KMS-11 (cell line): ENCODE data around the gene ACTR1A.

Experiments
- H2AFZ ChIP-seq: fragments of 200-600 bp; sonication (generic); 2 replicates; pipeline ENCODE4 v1.6.1; 2016; ENCODE audit warnings: antibody characterized with exemption, mixed run types, low read depth
- H3K27ac ChIP-seq: fragments of 200-600 bp; sonication (generic); 2 replicates; pipeline ENCODE4 v1.6.1; 2016; ENCODE audit warnings: mild to moderate bottlenecking, mixed run types
- H3K27me3 ChIP-seq: fragments of 200-600 bp; sonication (generic); 2 replicates; pipeline ENCODE4 v1.6.1; 2017; ENCODE audit warnings: mild to moderate bottlenecking, low read depth, mixed run types, moderate library complexity; ENCODE audit not compliant: insufficient read depth
- H3K36me3 ChIP-seq: fragments of 200-600 bp; sonication (generic); 2 replicates; pipeline ENCODE4 v1.6.1; 2017; ENCODE audit warnings: mild to moderate bottlenecking, mixed run types; ENCODE audit not compliant: insufficient read depth
- H3K4me1 ChIP-seq: fragments of 200-600 bp; sonication (generic); 2 replicates; pipeline ENCODE4 v1.6.1; 2016; ENCODE audit warnings: mild to moderate bottlenecking, low read depth, mixed run types; ENCODE audit not compliant: poor library complexity, severe bottlenecking
- H3K4me2 ChIP-seq: fragments of 200-600 bp; sonication (generic); 2 replicates; pipeline ENCODE4 v1.7.0; 2016; ENCODE audit warnings: mild to moderate bottlenecking, mixed run types
- H3K4me3 ChIP-seq: fragments of 200-600 bp; sonication (generic); IDR thresholded peaks from 2 replicates; pipeline ENCODE4 v1.6.1; 2017; ENCODE audit warnings: low read depth, low read length, mixed read lengths; ENCODE audit not compliant: insufficient read depth
- H3K79me2 ChIP-seq: fragments of 200-600 bp; sonication (generic); 2 replicates; pipeline ENCODE4 v1.6.1; 2016; ENCODE audit warnings: low read depth, mixed run types; ENCODE audit not compliant: insufficient read depth
- H3K9ac ChIP-seq: fragments of 200-600 bp; sonication (generic); 2 replicates; pipeline ENCODE4 v1.6.1; 2016; ENCODE audit warnings: mild to moderate bottlenecking, mixed run types
- H4K20me1 ChIP-seq: fragments of 200-600 bp; sonication (generic); 2 replicates; pipeline ENCODE4 v1.6.1; 2016; ENCODE audit warnings: mild to moderate bottlenecking, mixed run types; ENCODE audit not compliant: insufficient read depth
- CTCF ChIP-seq: fragments of 200-600 bp; sonication (generic); conservative IDR thresholded peaks from 2 replicates; pipeline ENCODE4 v1.6.1; 2017; ENCODE audit warnings: low read depth, mild to moderate bottlenecking, antibody characterized with exemption, low read length, moderate library complexity, mixed read lengths

The ACTR1A gene

DNA sequence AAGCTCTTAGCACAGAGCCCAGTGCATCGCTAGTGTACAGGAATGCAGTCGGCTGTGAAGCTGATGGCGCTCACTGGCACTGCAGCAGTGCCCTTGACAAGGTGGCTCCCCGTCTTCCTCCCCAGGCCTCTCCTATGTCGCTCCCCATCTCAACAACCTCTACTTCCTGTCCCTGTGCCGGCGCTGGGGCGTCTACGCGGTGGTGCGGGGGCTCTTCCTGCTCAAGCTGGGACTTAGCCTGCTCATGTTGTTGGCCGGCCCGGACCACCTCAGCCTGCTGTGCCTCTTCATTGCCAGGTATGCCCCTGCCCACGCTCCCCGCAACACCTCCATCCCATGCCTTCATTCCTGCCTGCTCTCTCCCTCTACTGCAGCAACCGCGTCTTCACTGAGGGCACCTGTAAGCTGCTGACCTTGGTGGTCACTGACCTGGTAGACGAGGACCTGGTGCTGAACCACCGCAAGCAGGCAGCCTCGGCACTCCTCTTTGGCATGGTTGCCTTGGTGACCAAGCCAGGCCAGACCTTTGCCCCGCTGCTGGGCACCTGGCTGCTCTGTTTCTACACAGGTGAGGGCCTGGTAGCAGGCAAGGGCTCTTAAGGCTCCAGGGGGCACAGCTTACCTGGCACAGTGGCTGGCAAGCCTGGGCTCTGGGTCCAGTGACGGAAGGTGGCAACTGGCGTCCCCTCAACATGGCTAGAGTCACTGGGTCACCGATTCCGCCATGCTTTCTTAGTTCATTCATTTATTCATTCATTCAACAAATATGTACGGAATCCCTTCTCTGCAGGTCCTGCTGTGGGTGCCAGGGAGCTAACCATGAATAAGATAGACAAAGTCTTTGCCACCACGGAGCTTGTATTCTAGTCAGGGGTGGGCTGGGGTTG lies 28.8 kb downstream of the ACTR1A start:
- H3K4me3 ChIP-seq = no peak overlapping the region
- H3K36me3 ChIP-seq = no peaks in the 10 kb centered on the region
- no peak overlapping the region for H3K4me2 ChIP-seq
- H3K27ac ChIP-seq = no peak overlapping the region
- H4K20me1 ChIP-seq = no peaks in the 10 kb centered on the region
- no peaks in the 10 kb centered on the region for H3K27me3 ChIP-seq
- no peak overlapping the region for H3K9ac ChIP-seq
- no peak overlapping the region for H2AFZ ChIP-seq
- TF ChIP-seq CTCF = no peak
- H3K4me1 ChIP-seq = peaks cover 16% of the 10 kb centered on the region
- H3K79me2 ChIP-seq = no peaks in the 10 kb centered on the region

GRCh38 chr10:102470579-102471546 lies 31.6 kb downstream of the ACTR1A start:
- Histone ChIP-seq H3K4me2 (no peak overlapping the region), H2AFZ (no peak overlapping the region), H3K79me2 (no peaks in the 10 kb centered on the region), H3K36me3 (no peaks in the 10 kb centered on the region), H4K20me1 (no peaks in the 10 kb centered on the region), H3K4me3 (no peak overlapping the region), H3K4me1 (no peaks in the 10 kb centered on the region), H3K27ac (no peak overlapping the region), H3K27me3 (no peaks in the 10 kb centered on the region), H3K9ac (no peak overlapping the region)
- no peak for TF ChIP-seq CTCF

GRCh38 chr10:102468683-102469082 lies 33.8 kb downstream of the ACTR1A start:
- Histone ChIP-seq H3K27me3 (no peaks in the 10 kb centered on the region), H3K27ac (no peak overlapping the region), H3K4me2 (no peak overlapping the region), H3K4me3 (no peak overlapping the region), H3K4me1 (no peaks in the 10 kb centered on the region), H4K20me1 (no peaks in the 10 kb centered on the region), H3K9ac (no peak overlapping the region), H3K36me3 (no peaks in the 10 kb centered on the region), H3K79me2 (no peaks in the 10 kb centered on the region), H2AFZ (no peak overlapping the region)
- TF ChIP-seq CTCF = no peak

GRCh38 chr10:102467971-102468438 lies 34.5 kb downstream of the ACTR1A start:
- H3K4me3 ChIP-seq = no peak overlapping the region
- no peaks in the 10 kb centered on the region for H4K20me1 ChIP-seq
- H3K27ac ChIP-seq = no peak overlapping the region
- H3K4me1 ChIP-seq = no peaks in the 10 kb centered on the region
- H3K4me2 ChIP-seq = no peak overlapping the region
- H2AFZ ChIP-seq = no peak overlapping the region
- H3K79me2 ChIP-seq = no peaks in the 10 kb centered on the region
- no peak for TF ChIP-seq CTCF
- H3K27me3 ChIP-seq = no peaks in the 10 kb centered on the region
- no peaks in the 10 kb centered on the region for H3K36me3 ChIP-seq
- H3K9ac ChIP-seq = no peak overlapping the region
